ENCODE results near the gene STXBP5.
"Not testable (repeated sequence)": the region's sequence is repeated elsewhere in the genome, so short reads cannot be mapped to it uniquely, and the experiment has no call there.

Gene STXBP5

DNA sequence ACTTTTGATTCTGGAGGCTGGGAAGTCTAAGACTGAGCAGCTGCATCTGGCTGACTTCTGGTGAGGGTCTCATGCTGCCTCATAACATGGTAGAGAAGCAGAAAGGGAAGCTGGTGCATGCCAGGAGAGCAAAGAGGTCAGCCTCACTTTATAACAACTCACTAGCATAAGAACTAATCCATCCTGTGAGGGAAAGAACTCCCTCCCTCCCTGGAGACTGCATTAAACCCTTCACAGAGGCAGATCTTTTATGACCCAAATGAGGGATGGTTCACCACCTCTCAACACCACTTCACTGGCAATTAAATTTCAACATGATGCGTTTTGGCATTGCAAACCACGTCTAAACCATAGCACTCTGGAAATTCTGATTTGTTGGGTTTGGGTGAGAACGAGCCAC, 33.9 kb downstream of the STXBP5 start:
- no peak for DNase-seq (ENCODE audit: extremely low read depth in 1 of 2, low read depth in 1 of 2)

DNA sequence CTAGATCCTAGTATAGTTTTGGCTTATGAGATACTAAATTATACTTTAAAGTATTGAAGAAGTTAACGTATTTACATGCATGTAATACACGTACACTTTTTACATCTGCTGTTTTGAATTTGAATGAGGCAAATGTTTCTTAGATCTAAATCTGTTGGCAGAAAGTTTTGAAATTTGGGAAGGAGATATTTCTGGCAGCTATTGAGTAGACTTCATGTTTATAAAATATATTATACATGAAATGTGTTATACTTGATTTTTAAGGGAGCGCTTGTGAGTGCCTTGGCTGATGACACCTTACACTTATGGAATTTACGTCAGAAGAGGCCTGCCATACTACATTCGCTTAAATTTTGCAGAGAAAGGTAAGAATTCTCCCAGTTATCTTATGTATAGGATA, 34.7 kb downstream of the STXBP5 start:
- no peak for DNase-seq (ENCODE audit: extremely low read depth in 1 of 2, low read depth in 1 of 2)

DNA sequence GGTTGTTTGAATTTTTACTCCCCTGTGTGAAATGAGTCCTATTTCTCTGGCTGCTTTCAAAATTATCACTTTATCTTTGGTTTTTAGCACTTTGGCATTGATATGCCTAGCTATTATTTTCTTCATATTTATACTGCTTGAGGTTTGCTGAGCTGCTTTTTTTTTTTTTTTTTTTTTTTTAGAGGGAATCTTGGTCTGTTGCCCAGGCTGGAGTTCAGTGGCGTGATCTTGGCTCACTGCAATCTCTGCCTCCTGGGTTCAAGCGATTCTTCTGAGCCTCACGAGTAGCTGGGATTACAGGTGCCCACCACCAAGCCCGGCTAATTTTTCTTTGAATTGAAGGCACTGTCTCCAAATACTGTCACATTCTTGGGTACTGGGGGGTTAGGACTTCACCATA, 40.6 kb downstream of the STXBP5 start:
- DNase-seq (ENCODE audit: extremely low read depth in 1 of 2, low read depth in 1 of 2) = no peak

DNA sequence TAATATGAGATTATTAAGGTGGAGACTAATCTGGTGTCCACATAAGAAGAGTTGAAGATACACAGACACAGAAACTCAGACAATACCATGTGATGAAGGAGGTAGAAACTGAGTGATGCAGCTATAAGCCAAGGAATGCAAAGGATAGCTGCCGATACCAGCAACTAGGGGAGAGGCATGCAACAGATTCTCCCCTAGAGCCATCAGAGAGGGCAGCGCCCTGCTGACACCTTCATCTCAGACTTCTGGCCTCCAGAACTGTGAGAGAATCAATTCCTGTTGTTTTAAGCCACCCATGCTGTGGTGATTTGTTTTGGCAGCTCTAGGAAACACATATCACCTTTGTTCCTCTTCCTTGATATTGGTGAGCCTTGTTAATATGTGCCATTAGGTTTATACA, 41.5 kb downstream of the STXBP5 start:
- no peak for DNase-seq (ENCODE audit: extremely low read depth in 1 of 2, low read depth in 1 of 2)

DNA sequence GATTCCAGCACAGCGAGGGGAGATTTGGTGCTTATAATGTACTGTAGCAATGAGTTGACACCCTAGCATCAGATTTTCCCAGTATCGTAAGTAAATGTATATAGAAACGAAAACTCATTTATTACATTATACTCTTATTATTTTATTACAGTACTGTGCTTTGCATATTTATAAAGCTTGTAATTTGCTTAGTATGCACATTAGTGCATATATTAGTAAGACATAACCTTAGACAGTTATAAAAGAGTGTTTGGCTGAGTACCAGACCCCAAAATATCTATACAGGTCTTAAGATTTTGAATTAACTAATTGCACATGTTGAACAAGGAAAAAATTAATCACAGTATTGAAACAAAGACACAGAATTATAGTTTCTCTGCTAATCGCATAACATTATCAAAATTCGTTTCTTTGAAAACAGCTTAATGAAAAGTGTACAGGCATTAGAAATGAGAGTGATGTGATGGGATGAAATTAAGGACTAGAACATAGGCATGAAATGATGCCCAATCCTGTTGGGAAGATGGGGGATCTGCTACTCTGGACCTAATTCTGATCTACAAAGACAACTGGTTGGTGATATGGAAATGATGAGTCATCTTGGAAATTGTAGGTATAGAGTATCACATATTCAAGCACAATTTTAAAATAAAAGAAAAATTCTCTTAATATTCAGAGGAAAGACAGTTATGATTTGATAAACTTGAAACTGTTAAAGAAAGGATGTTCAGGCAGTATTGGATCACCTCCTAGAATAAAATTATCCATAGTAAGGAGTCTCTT, 42.8 kb downstream of the STXBP5 start:
- no peak for DNase-seq (ENCODE audit: extremely low read depth in 1 of 2, low read depth in 1 of 2)

DNA sequence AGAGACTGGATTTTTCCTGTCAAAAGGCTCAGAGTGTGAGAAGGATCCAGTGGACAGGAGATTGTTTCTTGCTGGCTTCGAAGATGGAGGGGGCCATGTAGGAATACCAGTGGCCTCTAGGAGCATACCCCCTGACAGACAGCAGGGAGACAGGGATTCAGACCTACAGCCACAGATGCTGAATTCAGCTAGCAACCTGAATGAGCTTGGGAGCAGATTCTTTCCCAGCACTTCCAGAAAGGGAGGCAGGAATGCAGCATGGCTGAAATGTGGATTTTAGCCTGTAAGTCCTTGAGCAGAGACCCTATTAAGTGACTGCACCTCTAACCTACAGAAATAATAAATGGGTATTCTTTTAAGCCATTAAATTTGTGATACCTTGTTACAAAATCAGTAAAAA, 44.6 kb downstream of the STXBP5 start:
- DNase-seq (ENCODE audit: extremely low read depth in 1 of 2, low read depth in 1 of 2) = no peak

DNA sequence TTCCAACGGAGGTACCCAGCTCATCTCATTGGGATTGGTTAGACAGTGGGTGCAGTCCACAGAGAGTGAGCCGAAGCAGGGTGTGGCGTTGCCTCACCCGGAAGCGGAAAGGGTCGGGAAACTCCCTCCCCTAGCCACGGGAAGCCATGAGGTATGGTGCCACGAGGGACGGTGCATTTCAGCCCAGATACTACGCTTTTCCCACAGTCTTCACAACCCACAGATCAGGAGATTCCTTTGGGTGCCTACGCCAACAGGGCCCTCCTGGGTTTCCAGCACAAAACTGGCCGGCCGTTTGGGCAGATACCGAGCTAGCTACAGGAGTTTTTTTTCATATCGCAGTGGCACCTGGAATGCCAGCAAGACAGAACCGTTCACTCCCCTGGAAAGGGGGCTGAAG, 46.9 kb downstream of the STXBP5 start:
- DNase-seq (ENCODE audit: extremely low read depth in 1 of 2, low read depth in 1 of 2) = no peak

DNA sequence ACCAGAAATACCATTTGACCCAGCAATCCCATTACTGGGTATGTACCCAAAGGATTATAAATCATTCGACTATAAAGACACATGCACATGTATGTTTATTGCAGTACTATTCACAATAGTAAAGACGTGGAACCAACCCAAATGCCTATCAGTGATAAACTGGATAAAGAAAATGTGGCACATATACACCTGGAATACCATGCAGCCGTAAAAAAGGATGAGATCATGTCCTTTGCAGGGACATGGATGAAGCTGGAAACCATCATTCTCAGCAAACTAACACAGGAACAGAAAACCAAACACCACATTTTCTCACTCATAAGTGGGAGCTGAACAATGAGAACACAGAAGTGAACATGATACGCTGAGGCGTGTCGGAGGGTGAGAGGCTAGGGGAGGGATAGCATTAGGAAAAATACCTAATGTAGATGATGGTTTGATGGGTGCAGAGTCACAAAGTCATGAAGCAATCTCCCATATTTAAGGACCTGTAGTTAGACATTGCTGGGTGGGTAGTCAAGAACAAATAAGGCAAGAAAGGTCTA, 50.8 kb downstream of the STXBP5 start:
- not testable (repeated sequence) for DNase-seq (ENCODE audit: extremely low read depth in 1 of 2, low read depth in 1 of 2)

DNA sequence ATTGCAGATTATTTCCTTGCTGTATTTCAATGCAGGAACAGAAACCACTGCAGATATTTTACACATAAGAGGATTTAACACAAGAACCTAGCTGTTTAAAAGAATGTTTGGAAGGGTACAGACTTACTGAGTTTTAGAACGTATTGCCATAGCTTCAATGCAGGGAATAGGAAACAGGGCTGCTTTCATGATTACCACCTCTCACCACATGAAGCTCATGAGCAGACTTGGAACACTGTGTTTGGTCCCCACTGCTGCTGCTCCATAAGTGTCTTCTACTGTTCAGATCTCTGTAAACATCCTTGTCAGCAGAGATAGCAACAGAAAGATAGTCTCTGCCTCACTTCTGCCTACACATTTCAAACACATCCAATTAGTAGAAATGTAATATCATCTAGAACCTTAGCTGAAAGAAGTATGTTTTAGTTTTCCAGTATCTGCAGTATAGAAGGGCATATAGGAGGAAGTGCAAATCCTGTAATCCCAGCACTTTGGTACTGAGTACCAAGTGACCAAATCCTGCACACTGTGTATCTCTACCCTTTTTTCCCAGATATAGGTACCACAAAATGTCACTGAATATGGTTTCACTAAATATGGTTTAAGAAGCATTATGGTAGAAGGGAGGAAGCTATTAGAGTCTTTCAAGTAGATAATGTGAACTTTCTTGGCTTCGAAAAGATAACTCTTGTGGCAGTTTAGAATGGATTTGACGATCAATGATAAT, 51.9 kb downstream of the STXBP5 start:
- no peak for DNase-seq (ENCODE audit: extremely low read depth in 1 of 2, low read depth in 1 of 2)

DNA sequence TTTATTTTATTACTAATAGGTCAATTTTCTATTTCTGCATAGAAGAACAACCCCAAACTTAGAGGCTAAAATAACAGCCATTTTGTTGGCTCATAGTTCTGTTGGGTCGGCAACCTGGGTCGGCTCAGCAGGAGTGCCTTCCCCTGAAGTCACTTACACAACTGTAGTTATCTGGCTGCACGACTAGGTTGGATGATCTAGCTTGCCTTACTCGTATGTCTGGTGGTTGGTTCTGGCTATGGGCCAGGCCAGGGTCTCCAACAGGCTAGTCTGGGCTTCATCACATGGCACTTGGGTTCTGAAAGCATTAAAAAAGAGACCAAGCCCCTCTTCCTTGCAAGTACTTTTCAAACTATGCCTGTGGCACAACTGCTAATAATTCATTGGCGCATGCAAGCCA, 53.5 kb downstream of the STXBP5 start:
- no peak for DNase-seq (ENCODE audit: extremely low read depth in 1 of 2, low read depth in 1 of 2)

DNA sequence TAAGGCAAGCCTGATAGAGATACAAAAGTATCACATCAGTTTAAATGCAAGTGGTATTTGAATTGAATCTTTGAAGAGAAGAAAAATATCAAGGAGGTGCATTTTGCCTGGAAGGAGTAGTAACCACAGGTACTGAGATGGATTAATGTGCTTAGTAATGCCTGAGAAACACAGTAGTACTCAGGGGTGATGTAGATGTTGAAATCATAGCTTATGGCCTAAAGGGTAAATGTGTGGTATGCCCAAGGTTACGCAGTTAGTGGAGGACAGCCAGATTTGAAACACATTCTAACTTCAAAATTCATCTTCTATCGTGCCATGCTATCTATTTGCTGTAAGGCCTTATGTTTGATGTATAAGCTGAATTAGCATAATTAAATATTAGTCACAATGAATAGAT, 55.9 kb downstream of the STXBP5 start:
- no peak for DNase-seq (ENCODE audit: extremely low read depth in 1 of 2, low read depth in 1 of 2)

DNA sequence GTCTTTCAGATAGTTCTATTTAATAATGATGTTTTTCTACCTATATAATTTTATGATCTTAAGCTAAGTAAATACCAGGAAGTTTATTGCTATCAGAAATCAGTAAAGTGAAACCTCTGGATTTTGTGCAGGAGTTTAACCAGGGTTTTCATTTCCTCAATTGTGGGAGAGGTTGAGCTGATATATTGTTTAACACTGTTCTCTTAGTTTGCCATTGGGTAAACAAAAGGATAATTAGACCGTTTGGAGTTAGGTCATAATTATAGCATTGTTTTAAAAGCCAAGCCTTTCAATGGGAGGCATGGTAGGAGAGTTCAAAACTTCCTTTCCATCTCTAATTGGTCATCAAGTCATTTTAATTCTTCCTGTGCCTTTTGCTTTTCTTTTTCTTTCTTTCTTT, 58.7 kb downstream of the STXBP5 start:
- no peak for DNase-seq (ENCODE audit: extremely low read depth in 1 of 2, low read depth in 1 of 2)

DNA sequence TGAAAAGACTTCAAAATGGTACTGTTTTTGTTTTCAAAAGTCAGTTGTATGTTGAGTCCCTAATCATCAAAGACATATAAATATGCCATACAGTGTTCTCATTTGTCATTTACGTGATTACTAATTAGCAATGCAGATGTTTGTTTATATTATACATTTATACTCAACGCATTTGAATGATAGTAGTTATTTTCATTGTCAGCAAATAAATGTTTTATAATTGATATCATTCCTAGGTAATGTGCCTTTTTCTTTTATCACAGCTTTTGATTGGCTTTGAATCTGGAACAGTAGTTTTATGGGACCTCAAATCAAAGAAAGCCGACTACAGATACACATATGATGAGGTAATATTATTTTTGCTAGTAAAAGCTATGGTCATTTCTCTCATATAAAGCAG, 62.6 kb downstream of the STXBP5 start:
- DNase-seq (ENCODE audit: extremely low read depth in 1 of 2, low read depth in 1 of 2) = no peak

DNA sequence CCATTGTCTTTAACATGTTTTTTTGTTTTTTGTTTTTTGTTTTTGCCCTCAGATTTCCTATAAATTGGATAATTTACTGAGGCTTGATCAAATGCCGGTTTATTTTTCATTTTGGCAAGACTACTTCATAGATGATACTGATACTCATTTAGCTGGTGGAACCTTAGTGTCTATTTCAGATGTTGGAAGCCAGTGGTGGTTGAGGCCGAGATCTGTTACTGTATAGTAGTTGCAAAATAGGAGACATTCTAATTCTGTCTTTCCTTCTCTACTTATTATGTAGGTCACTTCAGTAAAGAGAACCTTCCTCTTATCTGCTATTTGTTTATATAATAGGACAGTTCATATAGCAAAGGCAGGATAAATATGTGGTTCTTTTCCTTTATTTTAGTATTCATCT, 63.4 kb downstream of the STXBP5 start:
- no peak for DNase-seq (ENCODE audit: extremely low read depth in 1 of 2, low read depth in 1 of 2)

DNA sequence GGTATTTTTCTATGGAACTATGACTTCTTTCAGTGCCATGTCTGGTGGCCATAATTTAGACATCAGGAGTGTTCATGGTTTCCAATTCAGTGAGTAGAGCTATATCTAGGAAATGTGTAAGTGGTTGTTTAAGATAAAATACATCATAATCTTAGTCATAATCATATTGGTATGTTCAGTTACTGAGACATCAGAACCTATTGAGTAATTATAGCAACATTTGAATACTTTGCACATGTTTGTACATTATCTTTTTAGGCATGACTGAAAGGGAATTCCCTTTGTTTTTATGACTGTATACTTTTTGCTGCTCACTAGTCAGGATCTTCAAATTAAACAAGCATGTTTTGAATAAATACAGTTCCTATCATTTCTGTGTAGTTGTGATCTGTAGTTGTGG, 64.0 kb downstream of the STXBP5 start:
- no peak for DNase-seq (ENCODE audit: extremely low read depth in 1 of 2, low read depth in 1 of 2)

DNA sequence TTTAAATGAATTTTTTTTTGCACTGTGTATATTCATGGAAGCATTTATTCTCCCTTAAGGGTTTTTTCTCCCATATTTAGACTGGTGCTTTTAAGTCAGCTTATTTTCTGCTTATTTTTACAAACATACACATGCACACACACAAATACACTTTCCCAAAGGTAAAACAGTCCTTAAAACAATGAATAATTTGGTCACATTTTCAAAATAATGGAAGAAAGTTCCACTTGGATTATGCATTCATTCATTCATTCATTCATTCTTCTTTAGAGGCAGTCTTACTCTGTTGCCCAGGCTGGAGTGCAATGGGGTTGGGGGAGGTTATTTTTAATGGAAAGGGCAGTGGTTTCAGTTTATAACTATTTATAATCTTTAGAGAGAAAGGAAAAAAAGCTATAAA, 69.8 kb downstream of the STXBP5 start:
- DNase-seq (ENCODE audit: extremely low read depth in 1 of 2, low read depth in 1 of 2) = no peak

DNA sequence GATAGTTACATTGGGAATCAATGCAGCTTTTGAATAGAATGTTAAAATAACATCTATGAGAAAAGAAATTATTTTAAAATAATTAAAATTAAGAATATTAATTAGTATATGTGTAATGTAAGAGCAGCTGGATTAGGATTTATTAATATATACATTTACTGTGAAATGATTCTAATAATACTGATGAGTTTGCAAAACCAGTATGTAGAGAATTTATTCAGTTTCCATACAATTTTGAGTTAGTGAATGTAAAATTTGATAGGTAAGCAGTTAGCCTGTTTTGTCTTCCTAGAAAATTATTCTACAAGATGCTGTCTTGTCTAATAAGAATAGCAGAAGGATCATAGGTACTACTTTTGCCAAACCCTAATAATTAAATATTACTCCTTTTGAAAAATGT, 70.6 kb downstream of the STXBP5 start:
- no peak for DNase-seq (ENCODE audit: extremely low read depth in 1 of 2, low read depth in 1 of 2)

DNA sequence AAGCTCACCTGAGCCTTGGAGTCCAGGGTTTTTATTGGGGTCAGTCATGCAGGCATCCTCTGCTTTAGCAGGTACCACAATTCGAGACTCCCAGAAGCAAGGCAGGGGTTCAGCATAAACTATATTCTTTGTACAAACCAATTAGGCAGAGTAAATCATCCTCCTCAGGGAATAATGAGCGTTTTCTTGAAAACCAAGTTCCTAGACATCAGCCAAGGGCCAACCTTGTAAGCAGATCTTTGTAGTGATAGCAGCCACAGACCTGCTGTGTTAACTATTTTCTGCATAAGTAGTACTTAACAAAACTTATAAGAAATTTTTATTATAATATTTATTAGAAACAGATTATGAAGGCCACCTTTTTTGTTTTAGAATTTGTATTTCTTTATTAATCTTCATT, 74.7 kb downstream of the STXBP5 start:
- DNase-seq (ENCODE audit: extremely low read depth in 1 of 2, low read depth in 1 of 2) = no peak

DNA sequence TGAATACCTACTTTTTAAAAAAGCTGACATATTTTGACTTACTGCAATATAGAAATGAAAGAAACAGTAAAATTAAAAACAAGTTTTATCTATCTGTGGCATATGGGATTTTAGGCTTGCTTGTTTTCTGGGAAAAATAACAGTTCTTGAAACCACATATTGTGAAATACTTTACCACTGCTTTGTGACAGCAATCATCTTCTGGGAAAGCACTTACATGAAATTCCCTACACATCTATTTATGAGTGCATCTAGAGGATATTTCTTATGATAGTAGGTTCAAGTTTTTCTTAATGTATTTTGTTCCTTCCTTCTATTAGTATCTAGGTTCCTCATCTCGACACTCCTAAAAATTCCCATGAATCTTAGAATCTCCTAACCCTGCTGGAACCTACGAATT, 75.2 kb downstream of the STXBP5 start:
- DNase-seq (ENCODE audit: extremely low read depth in 1 of 2, low read depth in 1 of 2) = no peak

DNA sequence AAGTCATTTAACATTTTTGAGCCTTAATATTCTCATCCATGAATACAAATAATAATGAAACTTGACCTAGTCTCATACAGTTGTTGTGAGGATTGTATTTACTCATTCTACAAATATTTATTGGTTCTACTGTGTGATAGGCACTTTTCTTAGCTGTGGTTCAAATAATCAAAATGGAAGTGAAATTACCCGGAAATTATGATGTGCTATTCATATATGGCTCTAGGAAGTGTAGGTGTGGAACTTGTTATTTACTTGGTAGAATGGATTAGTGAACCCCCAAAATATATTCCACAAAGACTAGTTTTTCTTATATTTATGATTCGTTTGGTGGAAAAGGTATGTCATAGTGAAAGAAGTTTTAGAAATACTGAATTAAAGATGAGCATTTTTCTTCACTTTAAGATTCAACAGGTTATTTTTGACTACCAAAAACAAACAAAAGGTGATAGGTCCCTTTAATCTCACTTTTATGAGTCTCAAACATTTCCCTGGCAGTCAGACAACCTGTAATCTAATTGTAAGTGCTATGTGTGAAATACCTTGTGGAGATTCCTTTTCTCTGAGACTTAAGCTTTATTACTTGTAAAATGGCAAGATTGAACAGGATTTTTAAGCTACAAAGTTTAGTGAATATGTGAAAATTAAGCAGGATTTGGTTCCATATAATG, 77.8 kb downstream of the STXBP5 start:
- DNase-seq (ENCODE audit: extremely low read depth in 1 of 2, low read depth in 1 of 2) = no peak

DNA sequence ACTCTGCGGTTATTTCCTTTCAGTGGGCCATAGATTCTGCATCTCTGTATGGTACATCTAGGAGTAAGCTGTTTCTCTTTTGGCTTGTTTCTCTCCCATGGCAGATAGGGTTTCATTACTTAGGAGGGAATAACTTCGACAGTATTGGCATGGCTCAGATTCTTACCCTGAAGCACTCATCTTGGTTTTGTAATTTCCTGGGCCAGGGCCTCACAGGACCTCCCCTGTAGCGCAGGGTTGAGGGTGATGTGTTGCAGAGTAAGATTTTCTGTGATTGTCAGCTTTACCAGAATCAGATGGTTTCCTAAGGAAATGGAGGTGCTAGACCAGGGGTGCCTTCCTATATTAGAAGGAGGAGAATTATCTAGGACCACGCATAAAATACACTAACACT, 78.3 kb downstream of the STXBP5 start:
- no peak for DNase-seq (ENCODE audit: extremely low read depth in 1 of 2, low read depth in 1 of 2)

DNA sequence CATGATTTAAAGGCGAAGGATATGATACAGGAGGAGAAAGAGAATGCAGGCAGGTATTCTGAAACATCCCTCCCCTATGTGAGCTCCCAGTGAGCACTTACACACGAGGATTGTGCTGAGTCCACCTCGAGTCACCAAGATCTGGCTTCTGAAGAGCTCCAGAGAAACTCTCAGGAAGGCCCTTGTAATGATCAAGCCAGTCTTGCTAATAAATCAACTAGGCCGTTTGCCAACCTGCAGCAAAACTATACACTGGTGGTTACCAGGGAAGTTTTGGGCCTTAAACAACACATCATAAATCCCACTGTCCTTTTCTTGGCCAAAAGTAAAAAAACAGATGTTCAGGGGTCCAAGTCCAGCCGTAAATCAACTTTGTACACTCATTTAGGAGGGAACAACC, 79.2 kb downstream of the STXBP5 start:
- DNase-seq (ENCODE audit: extremely low read depth in 1 of 2, low read depth in 1 of 2) = no peak

Measured in activated CD8-positive, alpha-beta memory T cell treated with anti-CD3 and anti-CD28 coated beads for 1 hour (primary cell).